ENCODE results near the gene CAMK1D.

DNA sequence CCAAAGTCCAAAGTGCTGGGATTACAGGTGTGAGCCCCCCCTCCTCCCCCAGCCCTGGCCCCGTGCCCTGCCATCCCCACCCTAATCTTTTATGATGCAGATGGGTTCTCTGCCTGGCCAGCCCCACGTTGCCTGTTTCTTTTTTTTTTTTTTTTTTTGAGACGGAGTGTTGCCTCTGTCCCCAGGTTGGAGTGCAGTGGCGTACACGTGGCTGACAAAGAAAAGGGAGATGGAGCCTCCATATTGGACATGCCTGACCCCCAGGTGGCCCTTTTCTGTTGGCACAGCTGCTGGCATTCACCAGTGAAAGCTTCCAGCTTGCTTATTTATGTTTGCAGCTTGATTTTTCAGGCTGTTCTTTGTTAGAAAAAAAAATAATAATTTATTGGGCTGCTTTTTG, 416.9 kb downstream of the CAMK1D start:
- TF ChIP-seq STAT1 (IDR thresholded peaks at IDR 0.05; ENCODE audit: unreplicated experiment) (no peak), CREB1 (CRISPR knock-in tag; IDR thresholded peaks at IDR 0.05; ENCODE audit: low read depth) (no peak), EZH2phosphoT487 (IDR thresholded peaks at IDR 0.05; ENCODE audit: unreplicated experiment) (no peak), POLR2AphosphoS5 (IDR thresholded peaks at IDR 0.05; ENCODE audit: low read depth) (no peak), ZNF331 (CRISPR knock-in tag; IDR thresholded peaks at IDR 0.05; ENCODE audit: low read depth) (no peak), EZH2 (IDR thresholded peaks at IDR 0.05; ENCODE audit: low read depth, unreplicated experiment) (no peak), JUNB (IDR thresholded peaks at IDR 0.05; ENCODE audit: unreplicated experiment) (no peak), ZNF114 (CRISPR knock-in tag; IDR thresholded peaks at IDR 0.05) (no peak), NANOG (IDR thresholded peaks at IDR 0.05; ENCODE audit: borderline replicate concordance) (no peak)
- TF ChIP-seq, protein P1, sequence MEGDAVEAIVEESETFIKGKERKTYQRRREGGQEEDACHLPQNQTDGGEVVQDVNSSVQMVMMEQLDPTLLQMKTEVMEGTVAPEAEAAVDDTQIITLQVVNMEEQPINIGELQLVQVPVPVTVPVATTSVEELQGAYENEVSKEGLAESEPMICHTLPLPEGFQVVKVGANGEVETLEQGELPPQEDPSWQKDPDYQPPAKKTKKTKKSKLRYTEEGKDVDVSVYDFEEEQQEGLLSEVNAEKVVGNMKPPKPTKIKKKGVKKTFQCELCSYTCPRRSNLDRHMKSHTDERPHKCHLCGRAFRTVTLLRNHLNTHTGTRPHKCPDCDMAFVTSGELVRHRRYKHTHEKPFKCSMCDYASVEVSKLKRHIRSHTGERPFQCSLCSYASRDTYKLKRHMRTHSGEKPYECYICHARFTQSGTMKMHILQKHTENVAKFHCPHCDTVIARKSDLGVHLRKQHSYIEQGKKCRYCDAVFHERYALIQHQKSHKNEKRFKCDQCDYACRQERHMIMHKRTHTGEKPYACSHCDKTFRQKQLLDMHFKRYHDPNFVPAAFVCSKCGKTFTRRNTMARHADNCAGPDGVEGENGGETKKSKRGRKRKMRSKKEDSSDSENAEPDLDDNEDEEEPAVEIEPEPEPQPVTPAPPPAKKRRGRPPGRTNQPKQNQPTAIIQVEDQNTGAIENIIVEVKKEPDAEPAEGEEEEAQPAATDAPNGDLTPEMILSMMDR (conservative IDR thresholded peaks at IDR 0.05; ENCODE audit: low read depth in 2 of 2), result no peak
- TF ChIP-seq, protein P2, sequence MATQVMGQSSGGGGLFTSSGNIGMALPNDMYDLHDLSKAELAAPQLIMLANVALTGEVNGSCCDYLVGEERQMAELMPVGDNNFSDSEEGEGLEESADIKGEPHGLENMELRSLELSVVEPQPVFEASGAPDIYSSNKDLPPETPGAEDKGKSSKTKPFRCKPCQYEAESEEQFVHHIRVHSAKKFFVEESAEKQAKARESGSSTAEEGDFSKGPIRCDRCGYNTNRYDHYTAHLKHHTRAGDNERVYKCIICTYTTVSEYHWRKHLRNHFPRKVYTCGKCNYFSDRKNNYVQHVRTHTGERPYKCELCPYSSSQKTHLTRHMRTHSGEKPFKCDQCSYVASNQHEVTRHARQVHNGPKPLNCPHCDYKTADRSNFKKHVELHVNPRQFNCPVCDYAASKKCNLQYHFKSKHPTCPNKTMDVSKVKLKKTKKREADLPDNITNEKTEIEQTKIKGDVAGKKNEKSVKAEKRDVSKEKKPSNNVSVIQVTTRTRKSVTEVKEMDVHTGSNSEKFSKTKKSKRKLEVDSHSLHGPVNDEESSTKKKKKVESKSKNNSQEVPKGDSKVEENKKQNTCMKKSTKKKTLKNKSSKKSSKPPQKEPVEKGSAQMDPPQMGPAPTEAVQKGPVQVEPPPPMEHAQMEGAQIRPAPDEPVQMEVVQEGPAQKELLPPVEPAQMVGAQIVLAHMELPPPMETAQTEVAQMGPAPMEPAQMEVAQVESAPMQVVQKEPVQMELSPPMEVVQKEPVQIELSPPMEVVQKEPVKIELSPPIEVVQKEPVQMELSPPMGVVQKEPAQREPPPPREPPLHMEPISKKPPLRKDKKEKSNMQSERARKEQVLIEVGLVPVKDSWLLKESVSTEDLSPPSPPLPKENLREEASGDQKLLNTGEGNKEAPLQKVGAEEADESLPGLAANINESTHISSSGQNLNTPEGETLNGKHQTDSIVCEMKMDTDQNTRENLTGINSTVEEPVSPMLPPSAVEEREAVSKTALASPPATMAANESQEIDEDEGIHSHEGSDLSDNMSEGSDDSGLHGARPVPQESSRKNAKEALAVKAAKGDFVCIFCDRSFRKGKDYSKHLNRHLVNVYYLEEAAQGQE (IDR thresholded peaks at IDR 0.05; ENCODE audit: unreplicated experiment), result no peak
- TF ChIP-seq, protein P3, sequence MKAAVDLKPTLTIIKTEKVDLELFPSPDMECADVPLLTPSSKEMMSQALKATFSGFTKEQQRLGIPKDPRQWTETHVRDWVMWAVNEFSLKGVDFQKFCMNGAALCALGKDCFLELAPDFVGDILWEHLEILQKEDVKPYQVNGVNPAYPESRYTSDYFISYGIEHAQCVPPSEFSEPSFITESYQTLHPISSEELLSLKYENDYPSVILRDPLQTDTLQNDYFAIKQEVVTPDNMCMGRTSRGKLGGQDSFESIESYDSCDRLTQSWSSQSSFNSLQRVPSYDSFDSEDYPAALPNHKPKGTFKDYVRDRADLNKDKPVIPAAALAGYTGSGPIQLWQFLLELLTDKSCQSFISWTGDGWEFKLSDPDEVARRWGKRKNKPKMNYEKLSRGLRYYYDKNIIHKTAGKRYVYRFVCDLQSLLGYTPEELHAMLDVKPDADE (IDR thresholded peaks at IDR 0.05), result no peak
- TF ChIP-seq, protein P4, sequence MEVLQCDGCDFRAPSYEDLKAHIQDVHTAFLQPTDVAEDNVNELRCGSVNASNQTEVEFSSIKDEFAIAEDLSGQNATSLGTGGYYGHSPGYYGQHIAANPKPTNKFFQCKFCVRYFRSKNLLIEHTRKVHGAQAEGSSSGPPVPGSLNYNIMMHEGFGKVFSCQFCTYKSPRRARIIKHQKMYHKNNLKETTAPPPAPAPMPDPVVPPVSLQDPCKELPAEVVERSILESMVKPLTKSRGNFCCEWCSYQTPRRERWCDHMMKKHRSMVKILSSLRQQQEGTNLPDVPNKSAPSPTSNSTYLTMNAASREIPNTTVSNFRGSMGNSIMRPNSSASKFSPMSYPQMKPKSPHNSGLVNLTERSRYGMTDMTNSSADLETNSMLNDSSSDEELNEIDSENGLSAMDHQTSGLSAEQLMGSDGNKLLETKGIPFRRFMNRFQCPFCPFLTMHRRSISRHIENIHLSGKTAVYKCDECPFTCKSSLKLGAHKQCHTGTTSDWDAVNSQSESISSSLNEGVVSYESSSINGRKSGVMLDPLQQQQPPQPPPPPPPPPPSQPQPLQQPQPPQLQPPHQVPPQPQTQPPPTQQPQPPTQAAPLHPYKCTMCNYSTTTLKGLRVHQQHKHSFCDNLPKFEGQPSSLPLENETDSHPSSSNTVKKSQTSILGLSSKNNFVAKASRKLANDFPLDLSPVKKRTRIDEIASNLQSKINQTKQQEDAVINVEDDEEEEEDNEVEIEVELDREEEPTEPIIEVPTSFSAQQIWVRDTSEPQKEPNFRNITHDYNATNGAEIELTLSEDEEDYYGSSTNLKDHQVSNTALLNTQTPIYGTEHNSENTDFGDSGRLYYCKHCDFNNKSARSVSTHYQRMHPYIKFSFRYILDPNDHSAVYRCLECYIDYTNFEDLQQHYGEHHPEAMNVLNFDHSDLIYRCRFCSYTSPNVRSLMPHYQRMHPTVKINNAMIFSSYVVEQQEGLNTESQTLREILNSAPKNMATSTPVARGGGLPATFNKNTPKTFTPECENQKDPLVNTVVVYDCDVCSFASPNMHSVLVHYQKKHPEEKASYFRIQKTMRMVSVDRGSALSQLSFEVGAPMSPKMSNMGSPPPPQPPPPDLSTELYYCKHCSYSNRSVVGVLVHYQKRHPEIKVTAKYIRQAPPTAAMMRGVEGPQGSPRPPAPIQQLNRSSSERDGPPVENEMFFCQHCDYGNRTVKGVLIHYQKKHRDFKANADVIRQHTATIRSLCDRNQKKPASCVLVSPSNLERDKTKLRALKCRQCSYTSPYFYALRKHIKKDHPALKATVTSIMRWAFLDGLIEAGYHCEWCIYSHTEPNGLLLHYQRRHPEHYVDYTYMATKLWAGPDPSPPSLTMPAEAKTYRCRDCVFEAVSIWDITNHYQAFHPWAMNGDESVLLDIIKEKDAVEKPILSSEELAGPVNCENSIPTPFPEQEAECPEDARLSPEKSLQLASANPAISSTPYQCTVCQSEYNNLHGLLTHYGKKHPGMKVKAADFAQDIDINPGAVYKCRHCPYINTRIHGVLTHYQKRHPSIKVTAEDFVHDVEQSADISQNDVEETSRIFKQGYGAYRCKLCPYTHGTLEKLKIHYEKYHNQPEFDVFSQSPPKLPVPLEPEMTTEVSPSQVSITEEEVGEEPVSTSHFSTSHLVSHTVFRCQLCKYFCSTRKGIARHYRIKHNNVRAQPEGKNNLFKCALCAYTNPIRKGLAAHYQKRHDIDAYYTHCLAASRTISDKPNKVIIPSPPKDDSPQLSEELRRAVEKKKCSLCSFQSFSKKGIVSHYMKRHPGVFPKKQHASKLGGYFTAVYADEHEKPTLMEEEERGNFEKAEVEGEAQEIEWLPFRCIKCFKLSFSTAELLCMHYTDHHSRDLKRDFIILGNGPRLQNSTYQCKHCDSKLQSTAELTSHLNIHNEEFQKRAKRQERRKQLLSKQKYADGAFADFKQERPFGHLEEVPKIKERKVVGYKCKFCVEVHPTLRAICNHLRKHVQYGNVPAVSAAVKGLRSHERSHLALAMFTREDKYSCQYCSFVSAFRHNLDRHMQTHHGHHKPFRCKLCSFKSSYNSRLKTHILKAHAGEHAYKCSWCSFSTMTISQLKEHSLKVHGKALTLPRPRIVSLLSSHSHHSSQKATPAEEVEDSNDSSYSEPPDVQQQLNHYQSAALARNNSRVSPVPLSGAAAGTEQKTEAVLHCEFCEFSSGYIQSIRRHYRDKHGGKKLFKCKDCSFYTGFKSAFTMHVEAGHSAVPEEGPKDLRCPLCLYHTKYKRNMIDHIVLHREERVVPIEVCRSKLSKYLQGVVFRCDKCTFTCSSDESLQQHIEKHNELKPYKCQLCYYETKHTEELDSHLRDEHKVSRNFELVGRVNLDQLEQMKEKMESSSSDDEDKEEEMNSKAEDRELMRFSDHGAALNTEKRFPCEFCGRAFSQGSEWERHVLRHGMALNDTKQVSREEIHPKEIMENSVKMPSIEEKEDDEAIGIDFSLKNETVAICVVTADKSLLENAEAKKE (CRISPR knock-in tag; IDR thresholded peaks at IDR 0.05), result no peak
